Activated CD8-positive, alpha-beta T cell treated with anti-CD3 and anti-CD28 coated beads, Interleukin-2, amount 10 ng/mL, durations not matched to agents 7 days and 5 days (primary cell): Measurements from ENCODE around the gene AKNA. TPM values are rescaled to one million over a fixed set of nuclear protein-coding genes. Genes with fewer than 3 reads are reported as not detected.

Source experiments
- ATAC-seq: fragments of 150-1000 bp; cut with Tn5 transposase; one replicate; pipeline ENCODE4 v1.10.0; 2021; ENCODE audit warnings: moderate library complexity
- CTCF ChIA-PET: fragments of 350-600 bp; sonication (Branson Sonifier 250); formaldehyde crosslinking; loops from one replicate; lab custom pipeline; 2021; ENCODE audit warnings: antibody characterized with exemption; lab: Charles Lee
- POLR2A ChIA-PET: fragments of 350-600 bp; sonication (Branson Sonifier 250); formaldehyde crosslinking; loops from one replicate; lab custom pipeline; 2021; ENCODE audit warnings: antibody characterized with exemption; lab: Charles Lee
- DNase-seq: peaks from one replicate; pipeline ENCODE4 v3.0.0-alpha.2; 2020
- H3K27ac Mint-ChIP-seq: one replicate; pipeline ENCODE4 v1.8.0; 2021; ENCODE audit warnings: mild to moderate bottlenecking, mixed read lengths
- H3K27me3 Mint-ChIP-seq: one replicate; pipeline ENCODE4 v1.8.0; 2021; ENCODE audit warnings: low read depth, mixed read lengths
- H3K36me3 Mint-ChIP-seq: one replicate; pipeline ENCODE4 v1.8.0; 2021; ENCODE audit warnings: low read depth, mixed read lengths
- H3K4me1 Mint-ChIP-seq: one replicate; pipeline ENCODE4 v1.8.0; 2021; ENCODE audit warnings: low read depth, mixed read lengths
- H3K4me3 Mint-ChIP-seq: one replicate; pipeline ENCODE4 v1.8.0; 2021; ENCODE audit warnings: mild to moderate bottlenecking, mixed read lengths
- H3K9me3 Mint-ChIP-seq: one replicate; pipeline ENCODE4 v1.8.0; 2022; ENCODE audit warnings: mixed read lengths; ENCODE audit not compliant: insufficient read depth
- total RNA-seq, 2 experiments: library from RNA; stranded (reverse); gene quantifications; one replicate each; pipeline ENCODE4 v1.2.3, GENCODE V29; 2021

AKNA gene
- total RNA-seq, 2 experiments from 2014 or later: 413 to 430 TPM

DNA sequence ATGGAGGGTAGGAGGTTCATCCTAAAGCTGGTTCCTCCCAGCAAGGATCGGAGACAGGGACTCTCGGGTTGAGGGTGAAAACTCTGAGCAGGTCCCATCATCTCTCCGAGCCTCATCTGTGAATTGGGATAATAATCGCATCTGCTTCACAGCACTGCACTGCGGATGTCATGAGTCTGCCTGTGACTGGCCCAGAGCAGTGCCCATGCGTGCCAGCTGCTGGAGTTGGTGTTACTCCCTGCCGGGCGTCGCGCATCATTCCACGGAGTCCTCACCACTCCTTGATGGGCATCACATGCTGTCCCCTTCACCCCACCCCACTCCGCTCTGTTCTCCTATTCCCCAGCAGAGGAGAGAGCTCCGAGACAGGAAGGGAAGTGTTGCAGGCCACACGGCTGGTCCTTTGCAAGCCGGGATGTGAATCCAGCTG, 100.0 kb downstream of the AKNA start:
- no peaks in the 10 kb centered on the region for H3K27me3 Mint-ChIP-seq
- DNase-seq (no peak), ATAC-seq (no peak)
- POLR2A ChIA-PET: no interaction called here
- no peak overlapping the region for H3K4me3 Mint-ChIP-seq
- H3K27ac Mint-ChIP-seq: no peak overlapping the region
- H3K4me1 Mint-ChIP-seq: peaks cover 2% of the 10 kb centered on the region
- no peaks in the 10 kb centered on the region for H3K9me3 Mint-ChIP-seq
- CTCF ChIA-PET: no interaction called here
- no peaks in the 10 kb centered on the region for H3K36me3 Mint-ChIP-seq

- Mint-ChIP-seq H3K27me3 (no peaks in the 10 kb centered on the region), H3K9me3 (no peaks in the 10 kb centered on the region), H3K36me3 (no peaks in the 10 kb centered on the region), H3K4me1 (peaks cover 2% of the 10 kb centered on the region), H3K27ac (no peak overlapping the region), H3K4me3 (no peak overlapping the region)
- no peak for ATAC-seq
- DNase-seq: no peak
- CTCF ChIA-PET: interaction anchor here (1.2 kb wide), 1 partner anchor 179 kb away, joined by 3 read pairs; no protein-coding TSS in a partner anchor
- POLR2A ChIA-PET: no interaction called here
Observed at GRCh38 chr9:114287001-114287762, 100.6 kb downstream of the AKNA start.

- no peak for ATAC-seq
- Mint-ChIP-seq H3K4me1 (peaks cover 2% of the 10 kb centered on the region), H3K4me3 (no peak overlapping the region), H3K36me3 (no peaks in the 10 kb centered on the region), H3K27me3 (no peaks in the 10 kb centered on the region), H3K27ac (no peak overlapping the region), H3K9me3 (no peaks in the 10 kb centered on the region)
- CTCF ChIA-PET: interaction anchor here (1.2 kb wide), 1 partner anchor 178 kb away, joined by 3 read pairs; no protein-coding TSS in a partner anchor
- DNase-seq: no peak
- POLR2A ChIA-PET: no interaction called here
Observed at GRCh38 chr9:114286146-114286679, 101.6 kb downstream of the AKNA start.

- ATAC-seq (no peak), DNase-seq (no peak)
- Mint-ChIP-seq H3K27me3 (no peaks in the 10 kb centered on the region), H3K9me3 (no peaks in the 10 kb centered on the region), H3K4me3 (no peak overlapping the region), H3K27ac (no peak overlapping the region), H3K4me1 (peaks cover 2% of the 10 kb centered on the region), H3K36me3 (no peaks in the 10 kb centered on the region)
- ChIA-PET CTCF (no interaction called here), POLR2A (interaction anchor here (0.6 kb wide), 1 partner anchor 312 kb away, joined by 4 read pairs; no protein-coding TSS in a partner anchor)
Observed at GRCh38 chr9:114285166-114285867, 102.5 kb downstream of the AKNA start.

- no peak for DNase-seq
- ChIA-PET POLR2A (no interaction called here), CTCF (no interaction called here)
- Mint-ChIP-seq H3K27me3 (no peaks in the 10 kb centered on the region), H3K4me3 (no peak overlapping the region), H3K4me1 (peaks cover 2% of the 10 kb centered on the region), H3K36me3 (no peaks in the 10 kb centered on the region), H3K27ac (no peak overlapping the region), H3K9me3 (no peaks in the 10 kb centered on the region)
- ATAC-seq: no peak
Observed at GRCh38 chr9:114284316-114285060, 103.3 kb downstream of the AKNA start.

Other genes with a start within 250 kb of the AKNA start
- gene COL27A1, start 232.4 kb downstream of the AKNA start, total RNA-seq: under 1 TPM; 0.47 to 0.99 TPM
- not detected for gene ORM1, start 64.9 kb downstream of the AKNA start, total RNA-seq
- gene ORM2, start 58.1 kb downstream of the AKNA start, total RNA-seq: not detected
- 1 to 10 TPM; 2.6 to 4.1 TPM for gene WHRN, start 117.5 kb upstream of the AKNA start, total RNA-seq
- 10 to 100 TPM; 79.2 to 82.0 TPM for gene ATP6V1G1, start 199.8 kb upstream of the AKNA start, total RNA-seq
- 10 to 100 TPM; 21.3 to 23.3 TPM for gene TMEM268, start 223.3 kb upstream of the AKNA start, total RNA-seq